Muscle of leg (tissue), 11 donors: ENCODE results near the gene EEF1AKMT1. TPM values are rescaled to one million over a fixed set of nuclear protein-coding genes. Genes with fewer than 3 reads are reported as not detected.
A peak's percentile ranks its signal among the peaks of the same experiment; 100 is the strongest.
"Not testable (repeated sequence)": the region's sequence is repeated elsewhere in the genome, so short reads cannot be mapped to it uniquely, and the experiment has no call there.

ENCODE experiments used
- DNase-seq: peaks from one replicate; pipeline ENCODE4 v3.0.0; 2013
- H3K27ac ChIP-seq: one replicate; pipeline ENCODE4 v1.5.1; 2013; ENCODE audit warnings: mild to moderate bottlenecking, low read length, control low read depth
- H3K27me3 ChIP-seq: one replicate; pipeline ENCODE4 v1.6.1; 2013; ENCODE audit warnings: low read length; ENCODE audit not compliant: control insufficient read depth, insufficient read depth
- H3K36me3 ChIP-seq: one replicate; pipeline ENCODE4 v1.6.1; 2013; ENCODE audit warnings: low read length; ENCODE audit not compliant: control insufficient read depth, insufficient read depth
- H3K4me1 ChIP-seq: one replicate; pipeline ENCODE4 v1.6.1; 2013; ENCODE audit warnings: low read length; ENCODE audit not compliant: control insufficient read depth, insufficient read depth
- H3K4me3 ChIP-seq: one replicate; pipeline ENCODE4 v1.5.1; 2013; ENCODE audit warnings: low read length, control low read depth
- H3K9me3 ChIP-seq: replicated peaks from 2 replicates; pipeline ENCODE4 v1.6.1; 2013; ENCODE audit warnings: low read depth, low read length; ENCODE audit not compliant: control insufficient read depth
- WGBS: methylation state at CpG from one replicate; pipeline ENCODE4 v1.1.5; 2013; ENCODE audit warnings: missing lambda C conversion rate; ENCODE audit not compliant: insufficient coverage; 5-methylcytosine and 5-hydroxymethylcytosine counted together
- polyA plus RNA-seq, 8 donors: library from polyadenylated mRNA; unstranded; fragments of 120-200 nt; gene quantifications; one replicate each; pipeline versions ENCODE4 v1.2.1 to v1.2.3, GENCODE V29; 2013; ENCODE audit warnings: inconsistent platforms in 1 of 8, low replicate concordance in 1 of 8; ENCODE audit not compliant: insufficient read length in 8 of 8, insufficient read depth in 1 of 8
- total RNA-seq: library from RNA; stranded (reverse); fragments of 120-200 nt; gene quantifications from one replicate; pipeline ENCODE4 v1.2.4, GENCODE V29; 2013

Gene EEF1AKMT1
- total and polyA plus RNA-seq, 9 donors: 9.3 to 16.0 (median 11.3) TPM

- DNase-seq: no peak
- H3K4me3 ChIP-seq: no peak overlapping the region
- H3K27me3 ChIP-seq: no peaks in the 10 kb centered on the region
- H3K4me1 ChIP-seq: no peaks in the 10 kb centered on the region
- no peak overlapping the region for H3K27ac ChIP-seq
- H3K36me3 ChIP-seq: peaks cover 10% of the 10 kb centered on the region
- peaks cover 18% of the 10 kb centered on the region for H3K9me3 ChIP-seq
- no CpG with 5 or more reads among the region's 3 CpGs for WGBS
These were observed 12.9 kb downstream of the EEF1AKMT1 start for GRCh38 chr13:20760872-20761271.

GRCh38 chr13:20754009-20754408 is 19.8 kb downstream of the EEF1AKMT1 start:
- peaks cover 18% of the 10 kb centered on the region for H3K36me3 ChIP-seq
- DNase-seq: no peak
- H3K9me3 ChIP-seq: peaks cover 47% of the 10 kb centered on the region

GRCh38 chr13:20749377-20749776 is 24.4 kb downstream of the EEF1AKMT1 start:
- WGBS: no CpG with 5 or more reads among the region's 1 CpG
- H3K27me3 ChIP-seq: no peaks in the 10 kb centered on the region

More at GRCh38 chr13:20754009-20754408, 19.8 kb downstream of the EEF1AKMT1 start:
- Histone ChIP-seq H3K4me3 (no peak overlapping the region), H3K27ac (no peak overlapping the region), H3K4me1 (no peaks in the 10 kb centered on the region), H3K27me3 (no peaks in the 10 kb centered on the region)

GRCh38 chr13:20743830-20744404 is 29.8 kb downstream of the EEF1AKMT1 start:
- WGBS: no CpG with 5 or more reads among the region's 4 CpGs
- H3K27ac ChIP-seq, H3K9me3 ChIP-seq, H3K27me3 ChIP-seq, H3K4me1 ChIP-seq, H3K36me3 ChIP-seq, H3K4me3 ChIP-seq, DNase-seq: not testable (repeated sequence)

More at GRCh38 chr13:20749377-20749776, 24.4 kb downstream of the EEF1AKMT1 start:
- H3K27ac ChIP-seq: no peak overlapping the region
- DNase-seq: no peak
- no peaks in the 10 kb centered on the region for H3K36me3 ChIP-seq
- H3K4me1 ChIP-seq: no peaks in the 10 kb centered on the region
- H3K4me3 ChIP-seq: no peak overlapping the region
- peaks cover 25% of the 10 kb centered on the region for H3K9me3 ChIP-seq

- Histone ChIP-seq H3K4me3 (no peak overlapping the region), H3K36me3 (no peaks in the 10 kb centered on the region), H3K27ac (no peak overlapping the region), H3K27me3 (no peaks in the 10 kb centered on the region), H3K9me3 (peaks cover 5% of the 10 kb centered on the region), H3K4me1 (no peaks in the 10 kb centered on the region)
- no peak for DNase-seq
- 98% methylated on average over 22 of the region's 22 CpGs for WGBS
These were observed 33.7 kb downstream of the EEF1AKMT1 start for GRCh38 chr13:20740021-20740420.

GRCh38 chr13:20738616-20739015 is 35.1 kb downstream of the EEF1AKMT1 start:
- Histone ChIP-seq H3K36me3 (no peaks in the 10 kb centered on the region), H3K4me3 (no peak overlapping the region), H3K27ac (no peak overlapping the region), H3K27me3 (no peaks in the 10 kb centered on the region), H3K4me1 (no peaks in the 10 kb centered on the region), H3K9me3 (peaks cover 3% of the 10 kb centered on the region)
- WGBS: 75% methylated on average over 6 of the region's 6 CpGs
- DNase-seq: no peak

GRCh38 chr13:20729633-20730585 is 43.9 kb downstream of the EEF1AKMT1 start:
- H3K27me3 ChIP-seq: no peaks in the 10 kb centered on the region
- peaks cover 14% of the 10 kb centered on the region for H3K4me1 ChIP-seq
- no peak overlapping the region for H3K4me3 ChIP-seq
- H3K9me3 ChIP-seq: no peaks in the 10 kb centered on the region
- H3K36me3 ChIP-seq: peaks cover 8% of the 10 kb centered on the region
- WGBS: 91% methylated on average over 25 of the region's 33 CpGs
- no peak for DNase-seq
- no peak overlapping the region for H3K27ac ChIP-seq

- H3K36me3 ChIP-seq: peaks cover 8% of the 10 kb centered on the region
- H3K4me3 ChIP-seq: no peak overlapping the region
- H3K27me3 ChIP-seq: no peaks in the 10 kb centered on the region
- H3K27ac ChIP-seq: peak overlapping the region; percentile 13
- WGBS: 29% methylated on average over 4 of the region's 14 CpGs
- no peaks in the 10 kb centered on the region for H3K9me3 ChIP-seq
- peaks cover 14% of the 10 kb centered on the region for H3K4me1 ChIP-seq
- DNase-seq: peak; percentile 94
These were observed 45.0 kb downstream of the EEF1AKMT1 start for GRCh38 chr13:20728579-20729311.

- no peaks in the 10 kb centered on the region for H3K27me3 ChIP-seq
- peaks cover 8% of the 10 kb centered on the region for H3K36me3 ChIP-seq
- no peaks in the 10 kb centered on the region for H3K9me3 ChIP-seq
- no peak overlapping the region for H3K4me3 ChIP-seq
- no peak overlapping the region for H3K27ac ChIP-seq
- no peak for DNase-seq
- no CpG with 5 or more reads among the region's 6 CpGs for WGBS
- H3K4me1 ChIP-seq: peaks cover 14% of the 10 kb centered on the region
These were observed 45.9 kb downstream of the EEF1AKMT1 start for GRCh38 chr13:20727856-20728255.
